H9 (cell line): ENCODE data around the gene RIOX2. TPM values are rescaled to one million over a fixed set of nuclear protein-coding genes. Genes with fewer than 3 reads are reported as not detected.

Source experiments
- DNase-seq: peaks from one replicate; pipeline ENCODE4 v3.0.0-alpha.2; 2017
- H2AFZ ChIP-seq: one replicate; pipeline ENCODE4 v1.6.1; 2013; ENCODE audit warnings: mild to moderate bottlenecking, low read length, control low read depth, moderate library complexity
- H2AK5ac ChIP-seq: 2 replicates; pipeline ENCODE4 v1.6.1; 2013; ENCODE audit warnings: low read length, control low read depth, mixed read lengths; ENCODE audit not compliant: insufficient read length
- H2BK120ac ChIP-seq: one replicate; pipeline ENCODE4 v1.6.1; 2013; ENCODE audit warnings: low read depth, mild to moderate bottlenecking, low read length, control low read depth, inconsistent platforms; ENCODE audit not compliant: poor library complexity, severe bottlenecking
- H2BK12ac ChIP-seq: 2 replicates; pipeline ENCODE4 v1.6.1; 2013; ENCODE audit warnings: low read length, control low read depth, mixed read lengths, low read depth; ENCODE audit not compliant: insufficient read length
- H2BK15ac ChIP-seq: 2 replicates; pipeline ENCODE4 v1.6.1; 2013; ENCODE audit warnings: low read depth, low read length, control low read depth
- H2BK20ac ChIP-seq: one replicate; pipeline ENCODE4 v1.6.1; 2013; ENCODE audit warnings: low read depth, mild to moderate bottlenecking, low read length, control low read depth, inconsistent platforms; ENCODE audit not compliant: poor library complexity, severe bottlenecking
- H2BK5ac ChIP-seq: 2 replicates; pipeline ENCODE4 v1.6.1; 2013; ENCODE audit warnings: low read length, control low read depth, mixed read lengths; ENCODE audit not compliant: insufficient read length
- H3K14ac ChIP-seq: 2 replicates; pipeline ENCODE4 v1.6.1; 2013; ENCODE audit warnings: low read length, control low read depth; ENCODE audit not compliant: insufficient read depth
- H3K18ac ChIP-seq: 2 replicates; pipeline ENCODE4 v1.6.1; 2013; ENCODE audit warnings: low read depth, mild to moderate bottlenecking, mixed read lengths, low read length, control low read depth; ENCODE audit not compliant: insufficient read length
- H3K23ac ChIP-seq: 2 replicates; pipeline ENCODE4 v1.6.1; 2013; ENCODE audit warnings: low read length, control low read depth, mixed read lengths, low read depth; ENCODE audit not compliant: insufficient read length
- H3K23me2 ChIP-seq: 2 replicates; pipeline ENCODE4 v1.6.1; 2013; ENCODE audit warnings: low read depth, mild to moderate bottlenecking, mixed read lengths, low read length, control low read depth; ENCODE audit not compliant: insufficient read length, poor library complexity, severe bottlenecking
- H3K27ac ChIP-seq: 2 replicates; pipeline ENCODE4 v1.5.1; 2013; ENCODE audit warnings: low read length, control low read depth, mixed read lengths, low read depth; ENCODE audit not compliant: insufficient read length
- H3K27me3 ChIP-seq: 2 replicates; pipeline ENCODE4 v1.6.1; 2013; ENCODE audit warnings: low read length, control low read depth, inconsistent platforms; ENCODE audit not compliant: insufficient read depth
- H3K4ac ChIP-seq: 2 replicates; pipeline ENCODE4 v1.6.1; 2013; ENCODE audit warnings: low read depth, mild to moderate bottlenecking, control low read depth, inconsistent platforms, low read length, moderate library complexity
- H3K4me1 ChIP-seq: 2 replicates; pipeline ENCODE4 v1.6.1; 2013; ENCODE audit warnings: low read length, control low read depth, inconsistent platforms; ENCODE audit not compliant: insufficient read depth
- H3K4me2 ChIP-seq: 2 replicates; pipeline ENCODE4 v1.6.1; 2013; ENCODE audit warnings: low read length, control low read depth, mixed read lengths; ENCODE audit not compliant: insufficient read length, insufficient read depth
- H3K56ac ChIP-seq: 2 replicates; pipeline ENCODE4 v1.6.1; 2013; ENCODE audit warnings: low read depth, mild to moderate bottlenecking, mixed read lengths, low read length, control low read depth; ENCODE audit not compliant: insufficient read length
- H3K79me1 ChIP-seq: 2 replicates; pipeline ENCODE4 v1.6.1; 2013; ENCODE audit warnings: low read depth, mild to moderate bottlenecking, moderate library complexity, low read length, control low read depth, inconsistent platforms; ENCODE audit not compliant: insufficient read depth, poor library complexity, severe bottlenecking
- H3K79me2 ChIP-seq: 2 replicates; pipeline ENCODE4 v1.6.1; 2013; ENCODE audit warnings: low read length, control low read depth, inconsistent platforms; ENCODE audit not compliant: insufficient read depth
- H3K9ac ChIP-seq: 2 replicates; pipeline ENCODE4 v1.6.1; 2013; ENCODE audit warnings: low read length, control low read depth, mixed read lengths; ENCODE audit not compliant: insufficient read length; ENCODE audit errors: extremely low read depth
- H3K9me3 ChIP-seq: one replicate; pipeline ENCODE4 v1.6.1; 2013; ENCODE audit warnings: low read depth, low read length, inconsistent platforms; ENCODE audit not compliant: control insufficient read depth
- H3T11ph ChIP-seq: one replicate; pipeline ENCODE4 v1.6.1; 2013; ENCODE audit warnings: mild to moderate bottlenecking, low read length, control low read depth, inconsistent platforms
- H4K20me1 ChIP-seq: one replicate; pipeline ENCODE4 v1.6.1; 2013; ENCODE audit not compliant: control insufficient read depth, insufficient read length, insufficient read depth
- H4K5ac ChIP-seq: 2 replicates; pipeline ENCODE4 v1.6.1; 2013; ENCODE audit warnings: low read depth, mild to moderate bottlenecking, mixed read lengths, low read length, control low read depth; ENCODE audit not compliant: insufficient read length
- H4K8ac ChIP-seq: replicated peaks from 2 replicates; pipeline ENCODE4 v1.6.1; 2013; ENCODE audit warnings: low read length, control low read depth, mixed read lengths, low read depth; ENCODE audit not compliant: insufficient read length
- H4K91ac ChIP-seq: 2 replicates; pipeline ENCODE4 v1.6.1; 2013; ENCODE audit warnings: low read depth, mild to moderate bottlenecking, moderate library complexity, mixed read lengths, low read length, control low read depth; ENCODE audit not compliant: insufficient read length
- H3K27ac Mint-ChIP-seq, 3 experiments: 2 replicates in 2 of 3; 3 replicates in 1 of 3; pipeline ENCODE4 v1.8.0; 2020 to 2021; ENCODE audit warnings: mixed read lengths in 3 of 3, mild to moderate bottlenecking in 1 of 3, moderate library complexity in 1 of 3
- H3K27me3 Mint-ChIP-seq: 2 replicates; pipeline ENCODE4 v1.8.0; 2021; ENCODE audit warnings: low read depth, mild to moderate bottlenecking, moderate library complexity, mixed read lengths
- H3K36me3 Mint-ChIP-seq, 3 experiments: 2 replicates in 2 of 3; 3 replicates in 1 of 3; pipeline ENCODE4 v1.8.0; 2020 to 2021; ENCODE audit warnings: low read depth in 3 of 3, mixed read lengths in 3 of 3; ENCODE audit not compliant: insufficient read depth in 1 of 3
- H3K4me1 Mint-ChIP-seq, 2 experiments: 2 replicates each; pipeline ENCODE4 v1.8.0; 2020; ENCODE audit warnings: mixed read lengths in 2 of 2
- H3K4me3 Mint-ChIP-seq, 2 experiments: 2 replicates in 1 of 2; 3 replicates in 1 of 2; pipeline ENCODE4 v1.8.0; 2020 to 2021; ENCODE audit warnings: mild to moderate bottlenecking in 2 of 2, mixed read lengths in 2 of 2, moderate library complexity in 1 of 2
- H3K9me3 Mint-ChIP-seq, 2 experiments: 2 replicates in 1 of 2; 3 replicates in 1 of 2; pipeline ENCODE4 v1.8.0; 2020; ENCODE audit warnings: mild to moderate bottlenecking in 2 of 2, mixed read lengths in 2 of 2, moderate library complexity in 1 of 2
- WGBS: extraction: QIAGEN DNeasy Blood & Tissue Kit; methylation state at CpG from one replicate; pipeline ENCODE4 v1.1.7; 2013; ENCODE audit warnings: missing lambda C conversion rate, low lambda C conversion rate, mixed read lengths; ENCODE audit not compliant: insufficient read length; ENCODE audit errors: extremely low coverage; 5-methylcytosine and 5-hydroxymethylcytosine counted together
- total RNA-seq: library from RNA; stranded (reverse); gene quantifications from 2 replicates; pipeline ENCODE4 v1.2.1, GENCODE V29; 2021
- TF ChIP-seq, protein P1 (sequence below): fragments of 200-600 bp; sonication (generic); conservative IDR thresholded peaks from 3 replicates; pipeline ENCODE4 v1.8.0; 2021; ENCODE audit warnings: antibody characterized with exemption, mild to moderate bottlenecking

Gene RIOX2
- total RNA-seq, 1 experiment from 2014 or later = 15.5 TPM

DNA sequence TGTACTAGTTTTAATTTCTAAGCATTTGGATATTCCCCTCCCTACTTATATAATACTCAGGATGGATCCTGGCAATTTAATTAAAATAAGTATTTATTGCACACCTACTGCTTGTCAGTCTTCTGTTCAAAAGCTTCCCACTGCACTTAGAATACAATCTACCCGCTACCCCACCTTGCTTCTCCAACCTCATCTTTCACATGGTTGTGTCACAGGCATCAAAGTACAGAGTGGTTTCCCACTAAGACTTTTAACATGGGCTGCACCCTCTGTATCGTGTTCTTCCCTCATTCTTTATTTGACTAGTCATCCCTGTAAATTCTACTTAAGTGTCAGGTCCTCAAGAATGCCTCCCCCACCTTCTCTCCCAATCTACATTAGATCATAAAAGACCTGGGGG is 35.0 kb downstream of the RIOX2 start:
- no peak overlapping the region for H3K23ac ChIP-seq
- no peak overlapping the region for H2BK20ac ChIP-seq
- peaks cover 0 to 2% (median 0%) of the 10 kb centered on the region in 3 experiments; a peak in 2 of 7 replicates for H3K36me3 Mint-ChIP-seq
- H3K9ac ChIP-seq = no peak overlapping the region
- no peak overlapping the region for H2BK5ac ChIP-seq
- H3K27me3 ChIP-seq = no peaks in the 10 kb centered on the region
- no peak overlapping the region for H2BK15ac ChIP-seq
- H3K27me3 Mint-ChIP-seq = no peaks in the 10 kb centered on the region
- TF ChIP-seq, protein P1, sequence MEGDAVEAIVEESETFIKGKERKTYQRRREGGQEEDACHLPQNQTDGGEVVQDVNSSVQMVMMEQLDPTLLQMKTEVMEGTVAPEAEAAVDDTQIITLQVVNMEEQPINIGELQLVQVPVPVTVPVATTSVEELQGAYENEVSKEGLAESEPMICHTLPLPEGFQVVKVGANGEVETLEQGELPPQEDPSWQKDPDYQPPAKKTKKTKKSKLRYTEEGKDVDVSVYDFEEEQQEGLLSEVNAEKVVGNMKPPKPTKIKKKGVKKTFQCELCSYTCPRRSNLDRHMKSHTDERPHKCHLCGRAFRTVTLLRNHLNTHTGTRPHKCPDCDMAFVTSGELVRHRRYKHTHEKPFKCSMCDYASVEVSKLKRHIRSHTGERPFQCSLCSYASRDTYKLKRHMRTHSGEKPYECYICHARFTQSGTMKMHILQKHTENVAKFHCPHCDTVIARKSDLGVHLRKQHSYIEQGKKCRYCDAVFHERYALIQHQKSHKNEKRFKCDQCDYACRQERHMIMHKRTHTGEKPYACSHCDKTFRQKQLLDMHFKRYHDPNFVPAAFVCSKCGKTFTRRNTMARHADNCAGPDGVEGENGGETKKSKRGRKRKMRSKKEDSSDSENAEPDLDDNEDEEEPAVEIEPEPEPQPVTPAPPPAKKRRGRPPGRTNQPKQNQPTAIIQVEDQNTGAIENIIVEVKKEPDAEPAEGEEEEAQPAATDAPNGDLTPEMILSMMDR = no peak
- no peak overlapping the region for H2BK12ac ChIP-seq
- no peaks in the 10 kb centered on the region for H4K20me1 ChIP-seq
- H3K79me2 ChIP-seq = no peaks in the 10 kb centered on the region
- no peak overlapping the region for H3K27ac ChIP-seq
- no peak overlapping the region for H3K14ac ChIP-seq
- WGBS = no CpG with 5 or more reads among the region's 2 CpGs
- H2AK5ac ChIP-seq = no peak overlapping the region
- no peak overlapping the region for H2AFZ ChIP-seq
- no peaks in the 10 kb centered on the region for H3K4me1 Mint-ChIP-seq
- H3K9me3 ChIP-seq = no peaks in the 10 kb centered on the region
- no peaks in the 10 kb centered on the region for H3K23me2 ChIP-seq
- no peak overlapping the region for H4K5ac ChIP-seq
- no peak overlapping the region for H3K56ac ChIP-seq
- no peaks in the 10 kb centered on the region for H3K4me1 ChIP-seq
- no peak overlapping the region for H4K8ac ChIP-seq
- no peaks in the 10 kb centered on the region for H3K79me1 ChIP-seq
- H3K4me2 ChIP-seq = no peak overlapping the region
- H3K4me3 Mint-ChIP-seq = no peak overlapping the region
- no peak for DNase-seq
- H4K91ac ChIP-seq = no peak overlapping the region
- H2BK120ac ChIP-seq = no peak overlapping the region
- no peak overlapping the region for H3K4ac ChIP-seq
- no peak overlapping the region for H3T11ph ChIP-seq
- H3K9me3 Mint-ChIP-seq = no peaks in the 10 kb centered on the region
- no peak overlapping the region for H3K27ac Mint-ChIP-seq
- H3K18ac ChIP-seq = no peak overlapping the region
